Gastroesophageal sphincter (tissue), 4 donors: Measurements from ENCODE around the gene INVS. TPM values are rescaled to one million over a fixed set of nuclear protein-coding genes. Genes with fewer than 3 reads are reported as not detected.

Experiments used
- ATAC-seq: fragments of 150-250 bp; one replicate; pipeline ENCODE4 v1.9.1; 2016; ENCODE audit warnings: mild to moderate bottlenecking, moderate library complexity
- H3K27ac ChIP-seq, 4 donors: fragments of 200-600 bp; sonication (generic) in 3 of 4; 1 replicate in 3 of 4; 2 replicates in 1 of 4; pipeline ENCODE4 v1.5.1; 2016 to 2019
- H3K27me3 ChIP-seq: fragments of 200-600 bp; sonication (generic); one replicate; pipeline ENCODE4 v1.5.1; 2019
- H3K36me3 ChIP-seq, 2 donors: fragments of 200-600 bp; sonication (generic); one replicate each; pipeline ENCODE4 v1.5.1; 2019; ENCODE audit warnings: control low read depth in 1 of 2
- H3K4me1 ChIP-seq, 3 donors: fragments of 200-600 bp; sonication (generic); 1 replicate in 2 of 3; 2 replicates in 1 of 3; pipeline ENCODE4 v1.5.1; 2016 to 2019; ENCODE audit warnings: control low read depth in 2 of 3
- H3K4me3 ChIP-seq, 2 donors: fragments of 200-600 bp; sonication (generic); one replicate each; pipeline ENCODE4 v1.5.1; 2019; ENCODE audit warnings: mild to moderate bottlenecking in 1 of 2, moderate library complexity in 1 of 2
- H3K9me3 ChIP-seq, 3 donors: fragments of 200-600 bp; sonication (generic); one replicate each; pipeline ENCODE4 v1.5.1; 2017 to 2019; ENCODE audit warnings: control low read depth in 2 of 3
- CTCF ChIP-seq, 4 experiments: fragments of 200-600 bp in 2 of 4; fragments of 450-650 bp in 2 of 4; sonication (generic) in 1 of 4; IDR thresholded peaks; one replicate each; pipeline ENCODE4 v1.5.1; 2017 to 2019; ENCODE audit warnings: antibody characterized with exemption in 4 of 4, mild to moderate bottlenecking in 2 of 4, moderate library complexity in 2 of 4
- EP300 ChIP-seq: sonication (generic); formaldehyde crosslinking; IDR thresholded peaks from one replicate; pipeline ENCODE4 v1.6.1; 2017; ENCODE audit warnings: antibody characterized with exemption, mild to moderate bottlenecking
- POLR2A ChIP-seq, 2 donors: fragments of 450-650 bp; IDR thresholded peaks; one replicate each; pipeline ENCODE4 v1.6.1; 2017; ENCODE audit warnings: antibody characterized with exemption in 2 of 2, mild to moderate bottlenecking in 2 of 2, moderate library complexity in 1 of 2
- POLR2AphosphoS5 ChIP-seq: sonication (generic); formaldehyde crosslinking; IDR thresholded peaks from one replicate; pipeline ENCODE4 v1.6.1; 2017; ENCODE audit warnings: antibody characterized with exemption
- WGBS, 2 donors: methylation state at CpG; one replicate each; pipeline ENCODE4 v1.1.5; 2018; ENCODE audit warnings: low coverage in 1 of 2; 5-methylcytosine and 5-hydroxymethylcytosine counted together
- total RNA-seq, 4 donors: library from RNA; depleted of rRNA; stranded (reverse); fragments of >200 nt; gene quantifications; one replicate each; pipeline ENCODE4 v1.1.0, GENCODE V29; 2016

Gene INVS
- total RNA-seq, 4 donors from 2014 or later: 18.3 to 35.0 (median 25.6) TPM

- H3K4me1 ChIP-seq: no peaks in the 10 kb centered on the region
- ATAC-seq: no peak
- H3K27ac ChIP-seq: no peak overlapping the region
- no peaks in the 10 kb centered on the region for H3K27me3 ChIP-seq
- H3K9me3 ChIP-seq: no peaks in the 10 kb centered on the region
- H3K4me3 ChIP-seq: no peak overlapping the region
- TF ChIP-seq POLR2A (IDR thresholded peaks at IDR 0.05) (no peak), CTCF (IDR thresholded peaks at IDR 0.05) (no peak), POLR2AphosphoS5 (no peak), EP300 (no peak)
- 94% methylated on average over 2 of the region's 2 CpGs; no CpG with 5 or more reads in 1 of the 2 donors for WGBS, 2 donors
- peaks cover 0 to 22% of the 10 kb centered on the region in 2 donors for H3K36me3 ChIP-seq
Measured at GRCh38 chr9:100125910-100126309, 26.9 kb downstream of the INVS start.

GRCh38 chr9:100126423-100126822 is 27.4 kb downstream of the INVS start:
- no peaks in the 10 kb centered on the region for H3K27me3 ChIP-seq
- H3K27ac ChIP-seq: no peak overlapping the region
- H3K4me3 ChIP-seq: no peak overlapping the region
- H3K9me3 ChIP-seq: no peaks in the 10 kb centered on the region
- no peak for ATAC-seq
- H3K4me1 ChIP-seq: no peaks in the 10 kb centered on the region
- TF ChIP-seq POLR2AphosphoS5 (no peak), CTCF (IDR thresholded peaks at IDR 0.05) (no peak), EP300 (no peak), POLR2A (IDR thresholded peaks at IDR 0.05) (no peak)
- H3K36me3 ChIP-seq: peaks cover 0 to 22% of the 10 kb centered on the region in 2 donors
- WGBS, 2 donors: 97 to 100% methylated on average over 2 of the region's 2 CpGs

- ATAC-seq: no peak
- TF ChIP-seq CTCF (IDR thresholded peaks at IDR 0.05): no peak
- TF ChIP-seq POLR2A (IDR thresholded peaks at IDR 0.05): no peak
- TF ChIP-seq EP300: no peak
- TF ChIP-seq POLR2AphosphoS5: no peak
- Histone ChIP-seq H3K36me3 (peaks cover 0 to 33% of the 10 kb centered on the region in 2 donors), H3K27me3 (no peaks in the 10 kb centered on the region), H3K4me3 (no peak overlapping the region), H3K4me1 (no peaks in the 10 kb centered on the region), H3K9me3 (no peaks in the 10 kb centered on the region), H3K27ac (no peak overlapping the region)
Measured at GRCh38 chr9:100129772-100130171, 30.7 kb downstream of the INVS start.

- H3K4me1 ChIP-seq: no peaks in the 10 kb centered on the region
- H3K27me3 ChIP-seq: no peaks in the 10 kb centered on the region
- H3K4me3 ChIP-seq: no peak overlapping the region
- H3K9me3 ChIP-seq: no peaks in the 10 kb centered on the region
- TF ChIP-seq CTCF (IDR thresholded peaks at IDR 0.05) (no peak), POLR2AphosphoS5 (no peak), POLR2A (IDR thresholded peaks at IDR 0.05) (no peak), EP300 (no peak)
- no peak overlapping the region for H3K27ac ChIP-seq
- no peak for ATAC-seq
- WGBS, 2 donors: 50 to 70% methylated on average over 1 of the region's 1 CpG
- H3K36me3 ChIP-seq: peaks cover 0 to 32% of the 10 kb centered on the region in 2 donors
Measured at GRCh38 chr9:100131216-100131615, 32.2 kb downstream of the INVS start.

GRCh38 chr9:100131875-100132430 is 32.9 kb downstream of the INVS start:
- no peak for ATAC-seq
- 100% methylated on average over 2 to 3 of the region's 3 CpGs for WGBS, 2 donors
- Histone ChIP-seq H3K9me3 (no peaks in the 10 kb centered on the region), H3K27me3 (no peaks in the 10 kb centered on the region), H3K36me3 (peaks cover 0 to 25% of the 10 kb centered on the region in 2 donors), H3K4me1 (no peaks in the 10 kb centered on the region), H3K27ac (no peak overlapping the region), H3K4me3 (no peak overlapping the region)
- TF ChIP-seq CTCF (IDR thresholded peaks at IDR 0.05) (no peak), POLR2AphosphoS5 (no peak), POLR2A (IDR thresholded peaks at IDR 0.05) (no peak), EP300 (no peak)
